HPDE6-E6E7 (cell line): ENCODE data around the gene P3H4.
"Not testable (repeated sequence)": the region's sequence is repeated elsewhere in the genome, so short reads cannot be mapped to it uniquely, and the experiment has no call there.

Source experiments
- DNase-seq: peaks from one replicate; pipeline ENCODE4 v3.0.0; 2011; ENCODE audit warnings: missing footprints; ENCODE audit errors: extremely low spot score

P3H4 gene

DNA sequence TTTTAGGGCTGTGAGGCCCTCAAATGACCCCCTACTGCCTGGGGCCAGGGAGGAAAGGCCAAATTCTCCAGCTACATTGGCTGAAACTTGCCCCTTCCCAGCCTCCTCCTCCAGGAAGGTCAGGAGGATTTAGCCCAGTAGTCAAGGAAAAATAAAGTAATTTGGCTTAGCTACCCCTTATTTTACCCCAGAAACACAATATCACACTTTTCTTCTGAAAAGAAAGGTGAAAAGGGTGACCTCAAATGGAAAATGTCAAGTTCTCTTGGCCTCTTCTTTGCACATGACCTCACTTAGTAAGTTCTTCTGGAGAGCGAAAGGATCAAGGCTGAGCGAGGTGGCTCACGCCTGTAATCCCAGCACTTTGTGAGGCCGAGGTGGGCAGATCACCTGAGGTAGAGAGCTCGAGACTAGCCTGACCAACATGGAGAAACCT is 17.2 kb downstream of the P3H4 start:
- DNase-seq: no peak

DNA sequence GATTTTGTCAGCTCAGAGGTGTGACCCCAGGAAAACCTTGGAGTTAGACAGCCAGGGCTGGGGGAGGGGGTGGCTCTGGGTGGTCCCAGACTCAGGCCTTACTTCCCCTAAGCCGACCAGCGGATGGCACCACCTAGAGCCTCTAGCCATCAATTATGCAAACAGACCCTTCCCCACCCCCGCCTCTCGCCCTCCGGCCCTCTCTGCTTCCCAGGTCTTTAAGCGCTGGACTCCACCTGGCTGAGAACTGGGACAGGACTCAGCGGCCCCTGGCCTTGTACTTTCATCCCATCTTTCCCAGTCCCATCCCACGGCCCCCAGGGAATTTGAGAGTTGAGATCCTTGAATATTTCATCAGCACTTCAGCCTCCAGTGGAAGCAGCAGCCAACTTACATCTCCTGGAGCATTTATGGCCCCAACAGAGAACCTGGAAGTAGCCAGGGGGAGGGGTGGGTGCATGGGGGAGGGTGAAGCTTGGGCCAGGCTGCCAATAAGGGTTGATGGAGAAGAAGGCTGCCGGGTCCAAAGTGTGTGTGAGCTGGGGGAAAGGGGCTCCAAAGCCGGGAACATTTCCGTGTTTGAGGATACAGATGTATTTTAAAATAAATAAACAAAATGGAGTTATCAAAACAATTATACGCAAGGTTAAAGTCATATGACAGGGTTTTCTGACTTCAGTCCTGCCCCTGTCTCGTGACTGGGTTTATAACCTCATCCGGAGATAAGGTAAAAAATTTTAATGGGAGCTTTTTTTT is 17.8 kb downstream of the P3H4 start:
- no peak for DNase-seq

DNA sequence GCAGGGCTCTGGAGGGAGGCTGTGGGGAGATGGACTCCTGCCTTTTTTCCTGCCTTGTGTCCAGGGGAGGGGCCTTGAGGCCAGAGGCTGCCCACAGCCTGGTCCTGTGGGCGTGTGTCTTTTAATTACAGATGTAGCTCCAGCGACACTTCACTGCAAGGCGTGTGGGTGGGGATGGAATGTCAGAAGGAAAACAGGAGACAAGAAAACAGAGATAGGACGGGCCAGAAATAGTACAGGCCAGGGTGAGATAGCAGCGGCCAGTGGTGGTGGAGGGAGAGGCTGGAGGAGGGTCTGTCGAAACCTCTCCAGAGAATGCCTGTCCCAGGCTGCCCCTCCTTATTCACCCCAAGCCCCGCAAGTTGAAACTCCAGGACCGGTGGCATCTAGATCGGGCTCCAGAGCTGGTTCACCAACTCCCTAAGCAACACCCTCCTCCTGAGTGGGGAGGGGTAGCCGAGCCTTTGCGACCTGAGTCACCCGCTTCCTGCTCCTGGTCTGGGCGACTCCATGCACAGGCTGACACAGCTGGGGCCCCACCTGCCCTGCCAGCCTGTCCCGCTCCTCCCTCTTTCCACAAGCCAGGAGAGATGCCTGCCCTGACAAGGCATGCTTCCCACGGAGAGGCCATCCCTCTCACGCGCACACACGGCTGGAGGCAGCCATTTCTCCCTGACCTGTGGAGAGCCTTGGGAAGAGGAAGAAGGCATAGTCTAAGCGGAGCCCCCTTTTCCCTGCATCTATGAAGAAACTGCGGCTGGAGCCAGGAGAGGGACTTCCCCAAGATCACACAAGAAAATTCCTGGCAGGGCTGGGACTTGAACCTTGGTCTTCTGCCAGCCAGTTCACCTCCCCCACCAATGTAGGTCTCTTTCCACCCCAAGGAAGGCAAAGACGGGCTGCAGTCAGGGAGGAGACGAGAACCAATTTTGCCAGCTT is 18.6 kb downstream of the P3H4 start:
- DNase-seq: peak; percentile 69

DNA sequence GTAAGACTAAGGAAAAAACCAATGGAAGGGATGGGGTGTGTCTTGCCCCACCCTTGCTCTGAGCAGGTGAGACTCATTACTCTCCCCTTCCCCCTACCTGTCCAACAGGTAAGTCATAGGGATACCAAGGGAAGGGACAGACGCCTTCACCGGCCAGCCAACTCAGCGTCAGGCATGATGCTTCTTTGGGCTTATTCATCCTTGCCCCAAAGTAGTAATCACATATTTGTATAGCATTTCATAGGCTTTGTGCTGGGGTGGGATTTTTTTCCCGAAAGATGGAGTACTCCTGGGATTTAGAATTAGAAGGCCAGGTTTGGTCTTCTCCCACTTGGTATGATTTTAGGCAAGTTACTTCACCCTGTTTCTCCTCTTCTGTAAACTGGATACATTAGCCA is 24.7 kb downstream of the P3H4 start:
- DNase-seq: peak; percentile 97

DNA sequence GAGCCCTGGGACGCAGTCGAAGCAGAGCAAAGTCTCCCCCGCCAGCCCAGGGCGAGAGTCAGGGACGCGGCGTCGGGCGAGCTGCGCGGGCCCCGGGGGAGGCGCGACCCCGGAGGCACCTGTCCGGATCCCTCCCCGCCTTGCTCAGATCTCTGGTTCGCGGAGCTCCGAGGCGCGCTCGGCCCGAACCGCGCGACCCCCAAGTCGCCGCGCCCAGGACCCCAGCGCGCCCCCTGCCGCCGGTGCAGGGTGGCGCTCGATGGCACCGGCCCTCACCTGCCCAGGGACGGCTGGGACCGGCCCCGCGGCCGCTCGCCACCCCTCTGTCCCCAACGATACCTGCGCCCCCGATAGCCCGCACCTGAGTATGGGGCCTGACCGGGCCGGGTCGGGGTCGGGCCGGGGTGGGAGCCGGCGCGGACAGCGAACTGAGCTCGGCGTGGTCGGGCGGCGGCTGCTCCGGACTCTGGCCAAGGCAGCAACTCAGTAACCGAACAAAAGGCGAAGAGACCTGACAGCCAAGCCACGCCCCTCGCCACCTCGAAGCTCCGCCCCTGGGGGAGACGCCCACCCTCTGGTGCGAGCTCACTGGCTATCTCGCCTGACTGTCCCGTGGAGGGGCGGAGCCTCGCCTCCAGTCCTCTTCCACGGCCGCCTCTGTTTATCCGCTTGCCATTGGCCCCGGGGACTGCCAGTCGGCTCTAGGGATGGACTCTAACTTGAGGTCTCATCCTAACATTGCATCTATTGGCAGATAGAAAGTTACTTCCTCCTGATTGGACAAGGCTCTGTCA is 25.3 kb downstream of the P3H4 start, which contains the start of gene JUP:
Gene JUP, minus strand, starts transcription at position 485 of the 794 bp plus-strand sequence. CDS start 14,857 bp downstream, outside the sequence.
- DNase-seq: no peak

DNA sequence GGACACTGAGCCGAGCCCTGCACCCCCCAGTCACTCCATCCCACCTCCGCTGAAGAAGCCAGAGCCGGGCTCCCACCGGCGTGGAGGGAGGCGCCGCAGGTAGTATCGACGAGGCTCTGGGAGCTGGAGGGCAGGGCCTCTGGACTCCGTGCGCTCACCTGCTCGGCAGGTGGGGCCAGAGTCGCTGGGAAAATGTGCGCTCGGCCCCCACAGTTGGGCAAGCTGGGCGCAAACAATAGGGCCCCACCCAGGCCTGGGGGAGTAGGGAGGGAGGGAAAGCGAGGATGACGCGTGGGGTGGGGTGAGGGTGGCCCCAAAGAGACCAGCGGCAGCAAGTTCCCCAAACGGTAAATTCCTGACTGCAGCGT is 25.9 kb downstream of the P3H4 start:
- peak; percentile 60 for DNase-seq

DNA sequence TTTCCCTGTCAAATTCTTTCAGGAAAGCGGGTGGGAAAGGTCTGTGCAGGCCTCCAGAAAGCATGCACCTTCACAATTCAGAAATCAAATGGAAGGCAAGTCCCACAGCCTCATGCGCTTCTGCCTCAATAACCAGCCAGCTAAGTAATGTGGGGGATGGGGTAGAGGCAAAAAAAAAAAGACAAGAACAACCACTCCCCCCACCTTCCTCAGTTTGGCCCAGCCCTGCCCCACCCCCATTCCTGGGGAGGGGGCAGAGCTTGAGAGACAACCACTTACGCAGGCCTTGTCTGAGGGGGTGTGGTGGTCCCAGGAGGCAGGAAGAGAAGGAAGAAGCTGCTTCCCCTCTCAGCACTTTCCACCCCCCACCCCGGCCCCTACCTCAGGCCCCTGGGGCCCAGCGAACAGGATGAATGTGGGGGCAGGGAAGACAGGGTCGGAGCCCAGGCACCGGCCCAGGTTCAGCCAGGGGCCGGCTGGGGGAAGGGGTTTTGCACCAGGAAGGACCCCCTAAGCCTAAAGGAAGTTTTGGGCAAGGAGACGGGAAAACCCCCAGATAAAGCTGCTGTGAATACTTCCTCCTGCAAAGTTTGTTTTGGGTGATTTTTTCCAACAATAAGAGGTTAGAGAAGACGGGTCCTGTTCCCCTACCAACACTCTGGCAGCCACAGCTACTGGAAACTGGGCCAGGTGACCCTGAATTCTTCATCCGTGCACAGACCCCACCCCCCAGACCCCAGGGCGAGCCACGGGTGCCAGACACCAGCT is 26.5 kb downstream of the P3H4 start:
- DNase-seq: no peak

DNA sequence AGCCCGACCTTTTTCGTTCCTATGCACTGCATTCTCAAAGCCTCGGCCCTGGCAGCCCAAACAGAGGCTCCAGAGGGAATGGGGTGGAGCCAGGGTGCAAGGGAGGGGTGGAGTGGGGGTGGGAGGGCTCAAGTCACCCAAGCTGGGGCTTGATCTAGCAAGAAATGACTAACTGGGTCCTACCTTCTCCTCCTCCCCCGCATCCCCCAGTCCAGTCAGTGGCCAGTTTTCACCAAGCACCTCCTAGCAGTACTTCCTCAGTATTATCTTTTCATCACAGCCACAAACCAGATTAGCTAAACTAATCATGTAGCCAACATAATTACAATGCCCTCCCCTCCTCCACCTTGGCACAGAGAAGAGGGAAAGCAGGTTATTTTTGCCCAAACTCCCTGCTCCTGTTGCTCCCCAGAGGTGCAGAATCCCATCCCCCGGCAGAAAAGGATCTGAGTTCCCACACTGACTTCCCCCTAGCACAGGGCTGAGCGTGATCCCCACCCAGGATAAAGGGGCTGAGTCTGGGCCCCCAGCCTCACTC is 27.5 kb downstream of the P3H4 start:
- DNase-seq: peak; percentile 72

DNA sequence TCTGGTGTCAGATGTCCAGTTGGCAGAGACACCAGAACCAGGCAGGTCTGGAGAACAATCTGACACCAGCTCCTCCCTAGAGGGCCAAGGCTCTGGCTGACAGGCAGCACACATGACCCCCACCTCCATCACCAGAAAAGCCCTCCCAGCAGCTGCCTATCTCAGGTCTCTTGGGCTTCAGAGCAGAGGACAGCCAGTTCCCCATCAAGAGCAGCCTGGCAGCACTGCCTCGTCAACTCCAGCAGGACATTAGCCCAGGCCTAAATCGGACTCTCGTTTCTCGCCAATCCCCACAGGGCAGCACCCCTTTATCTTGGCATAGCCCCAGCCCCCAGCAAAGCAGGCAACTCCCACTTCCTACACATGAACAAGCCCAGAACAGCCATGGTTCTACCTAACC is 29.6 kb downstream of the P3H4 start:
- DNase-seq: no peak

DNA sequence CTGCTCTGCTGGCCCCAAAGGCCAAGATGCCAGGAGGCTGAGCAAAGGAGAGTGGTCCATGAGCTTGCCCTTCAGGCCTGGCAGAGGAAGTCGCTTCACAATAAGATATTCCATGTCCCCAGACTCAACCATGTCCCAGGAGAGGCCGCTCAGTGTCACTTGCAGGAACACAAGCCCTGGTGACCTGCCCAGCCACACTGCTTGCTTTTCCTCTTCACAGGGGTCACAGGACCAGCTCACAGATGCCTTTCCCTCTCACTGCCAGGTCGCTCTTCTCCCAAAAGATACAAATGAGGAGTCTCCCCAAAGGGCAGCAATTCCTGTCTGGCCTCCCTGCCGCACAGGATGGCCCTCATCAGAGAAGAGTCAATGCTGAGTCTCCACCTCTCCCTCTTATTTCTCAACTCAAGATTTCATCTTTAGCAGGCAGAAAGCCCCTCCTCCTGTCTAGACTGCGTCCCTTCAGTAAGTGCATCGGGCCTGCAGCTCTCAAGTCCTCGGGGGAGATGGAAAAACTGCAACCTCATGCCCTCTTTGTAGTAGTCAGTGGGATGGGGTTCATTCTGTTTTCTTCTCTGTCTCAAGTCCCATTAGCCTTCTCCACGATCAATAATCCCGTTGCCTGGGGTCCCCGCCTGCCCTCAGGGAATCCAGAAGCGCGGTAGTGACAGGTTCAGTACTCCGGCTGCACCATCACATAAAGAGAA is 30.2 kb downstream of the P3H4 start:
- DNase-seq: no peak

DNA sequence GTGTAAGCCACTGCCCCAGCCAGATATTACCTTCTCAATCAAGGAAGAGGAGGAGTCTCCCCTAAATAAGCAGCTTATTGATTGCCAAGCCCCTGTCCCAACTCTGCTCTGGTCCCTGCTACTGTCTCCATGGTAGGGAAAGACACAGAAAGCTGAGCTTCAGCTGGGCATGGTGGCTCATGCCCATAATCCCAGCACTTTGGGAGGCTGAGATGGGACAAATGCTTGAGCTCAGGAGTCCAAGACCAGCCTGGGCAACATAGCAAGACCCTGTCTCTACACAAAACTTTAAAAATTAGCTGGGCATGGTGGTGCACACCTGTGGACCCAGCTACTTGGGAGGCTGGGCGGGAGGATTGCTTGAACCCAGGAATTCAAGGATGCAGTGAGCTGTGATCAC is 31.8 kb downstream of the P3H4 start:
- no peak for DNase-seq

DNA sequence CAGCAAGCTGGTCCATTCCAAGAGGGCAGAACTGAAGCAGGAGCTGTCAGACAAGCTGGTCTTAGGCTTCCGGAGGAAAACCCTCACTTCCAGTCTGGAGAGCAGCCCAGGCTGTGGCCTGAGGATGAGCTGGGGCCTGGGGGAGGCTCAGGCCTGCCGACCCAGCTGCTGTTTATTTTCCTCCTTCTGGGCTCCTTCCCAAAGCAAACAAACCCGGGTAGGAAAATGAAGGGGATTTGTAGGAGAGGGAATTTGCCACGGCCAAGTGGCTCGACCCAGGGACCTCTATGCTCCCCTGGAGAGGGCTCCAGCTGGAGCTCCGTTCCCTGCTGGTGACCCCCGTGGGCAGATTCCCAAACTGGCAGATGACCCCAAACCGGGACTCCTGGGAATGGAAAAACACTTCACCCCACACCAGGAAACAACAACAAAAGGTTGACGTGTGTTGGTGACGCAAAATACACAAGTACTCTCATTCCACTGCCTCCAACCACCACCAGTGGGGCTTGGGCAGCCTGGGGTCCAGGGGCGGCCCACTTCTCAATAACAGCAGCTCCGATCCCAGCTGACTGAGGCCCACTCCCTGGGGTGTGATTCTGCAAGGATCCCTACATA is 34.1 kb downstream of the P3H4 start:
- DNase-seq: no peak

DNA sequence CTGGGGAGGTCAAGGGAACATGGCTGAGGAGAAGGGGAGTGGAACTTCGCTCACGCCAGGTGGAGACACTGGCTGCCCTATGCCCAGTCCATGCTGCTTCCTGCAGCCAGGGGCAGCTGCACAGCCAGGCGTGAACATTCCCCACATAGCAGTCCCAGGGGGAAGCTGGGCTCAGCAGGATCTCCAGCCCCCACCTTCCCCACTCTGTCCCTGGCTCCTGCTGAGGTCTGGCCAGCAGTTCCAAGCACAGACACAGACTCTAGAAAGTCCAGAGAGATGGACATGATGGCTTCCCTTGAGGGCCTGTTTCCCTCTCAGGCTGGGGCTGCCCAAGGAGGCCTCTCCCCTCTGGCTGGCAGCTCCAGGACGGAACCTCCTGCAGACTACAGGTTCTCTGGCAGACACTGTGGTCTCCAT is 34.6 kb downstream of the P3H4 start:
- DNase-seq: no peak

DNA sequence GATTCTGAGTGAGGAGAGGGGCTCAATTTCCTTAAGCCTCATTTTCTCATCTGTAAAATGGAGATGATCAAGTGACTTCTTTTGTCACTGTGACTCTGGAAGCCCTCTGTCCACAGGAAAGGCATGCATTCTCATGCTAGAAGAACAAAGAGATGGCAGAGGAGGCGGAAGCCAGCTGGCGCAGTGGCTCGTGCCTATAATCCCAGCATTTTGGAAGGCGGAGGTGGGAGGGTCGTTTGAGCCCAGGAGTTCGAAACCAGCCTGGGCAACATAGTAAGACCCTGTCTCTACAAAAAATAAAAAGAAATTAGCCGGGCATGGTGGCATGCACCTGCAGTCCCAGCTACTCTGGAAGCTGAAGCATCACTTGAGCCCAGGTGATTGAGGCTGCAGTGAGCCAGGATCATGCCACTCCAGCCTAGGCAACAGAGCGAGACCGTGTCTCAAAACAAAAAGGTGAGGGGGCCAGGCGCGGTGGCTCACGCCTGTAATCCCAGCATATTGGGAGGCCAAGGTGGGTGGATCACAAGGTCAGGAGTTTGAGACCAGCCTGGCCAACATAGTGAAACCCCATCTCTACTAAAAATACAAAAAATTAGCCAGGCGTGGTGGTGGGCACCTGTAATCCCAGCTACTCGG is 35.4 kb downstream of the P3H4 start:
- not testable (repeated sequence) for DNase-seq

DNA sequence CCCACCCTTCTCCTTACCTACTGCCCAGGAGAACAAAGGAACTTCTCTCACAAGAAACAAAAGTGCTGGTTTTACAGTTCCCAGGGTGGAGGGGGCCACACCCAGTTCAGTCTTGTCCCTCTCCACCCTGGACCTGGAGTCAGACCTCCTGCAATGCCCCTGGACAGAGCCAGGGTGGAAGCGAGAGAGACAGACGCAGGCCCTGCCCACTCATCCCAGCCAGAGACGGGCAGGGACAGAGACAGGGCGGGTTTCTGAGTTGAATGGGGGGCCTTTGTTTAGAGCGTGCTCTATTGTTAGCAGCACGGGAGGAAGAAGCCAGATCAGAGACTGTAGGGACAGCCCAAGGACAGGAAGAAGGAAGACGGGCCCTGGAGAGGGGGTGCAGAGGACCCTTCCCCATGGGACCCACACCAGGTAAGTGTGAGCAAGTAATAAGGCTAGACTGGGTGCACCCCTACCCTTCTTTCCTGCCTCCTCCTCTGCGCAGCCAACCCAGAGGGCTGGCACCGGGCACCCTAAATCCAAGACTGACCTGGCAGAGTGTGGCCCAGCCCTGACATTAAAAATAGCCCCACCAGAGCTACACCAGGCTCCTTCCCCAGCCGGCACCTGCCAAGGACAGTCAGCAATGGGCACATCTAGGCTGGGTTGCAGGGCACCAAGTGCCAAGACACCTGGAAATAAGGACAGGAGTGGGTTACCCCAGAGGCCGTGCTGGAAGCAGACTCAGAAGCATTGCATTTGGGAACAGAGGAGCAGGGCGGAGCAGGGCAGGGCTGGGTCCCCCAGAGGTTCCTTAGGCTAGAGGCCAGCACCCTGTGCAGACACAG is 36.1 kb downstream of the P3H4 start:
- DNase-seq: peak; percentile 42

DNA sequence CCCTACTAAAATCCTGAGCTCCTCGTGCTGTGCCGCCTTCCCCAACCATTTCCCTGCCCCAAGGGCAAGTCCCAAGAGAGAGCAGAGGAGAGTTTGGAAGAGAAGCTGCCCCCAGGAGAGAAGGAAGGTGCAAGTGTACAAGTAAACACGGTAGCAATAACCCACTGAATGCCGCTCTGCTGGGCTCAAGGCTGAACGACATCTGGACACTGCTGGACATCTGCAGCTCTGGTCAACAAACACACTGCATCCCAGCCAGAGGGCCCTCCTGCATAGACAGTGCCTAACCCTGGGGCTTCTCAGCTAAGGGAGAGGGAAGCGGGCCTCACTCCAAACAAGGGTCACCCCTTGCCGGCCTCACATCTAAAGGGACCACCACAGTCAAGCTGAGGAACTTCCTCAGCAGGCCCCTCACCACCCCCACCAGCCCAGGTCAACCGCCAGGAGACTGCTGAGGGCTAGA is 38.0 kb downstream of the P3H4 start:
- DNase-seq: no peak

DNA sequence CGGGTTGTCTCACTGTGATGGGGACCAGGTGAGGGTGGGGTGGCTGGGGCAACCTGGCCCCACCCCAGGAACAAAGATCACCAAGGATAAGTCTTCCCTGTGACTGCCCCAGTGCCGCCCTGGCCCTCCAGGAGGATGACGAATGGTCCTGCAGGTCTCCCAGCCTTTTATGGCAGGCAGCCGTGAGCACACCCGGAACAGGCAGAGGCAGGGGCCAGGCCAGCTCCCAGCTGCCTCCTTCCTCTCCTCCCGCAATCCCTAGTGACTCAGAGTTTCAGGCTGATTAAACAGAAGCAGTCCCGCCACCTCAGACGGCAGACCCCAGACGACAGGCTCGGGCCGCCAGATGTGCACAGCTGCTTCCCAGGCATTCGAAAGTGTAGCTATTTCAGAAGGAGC is 38.6 kb downstream of the P3H4 start:
- peak; percentile 96 for DNase-seq

DNA sequence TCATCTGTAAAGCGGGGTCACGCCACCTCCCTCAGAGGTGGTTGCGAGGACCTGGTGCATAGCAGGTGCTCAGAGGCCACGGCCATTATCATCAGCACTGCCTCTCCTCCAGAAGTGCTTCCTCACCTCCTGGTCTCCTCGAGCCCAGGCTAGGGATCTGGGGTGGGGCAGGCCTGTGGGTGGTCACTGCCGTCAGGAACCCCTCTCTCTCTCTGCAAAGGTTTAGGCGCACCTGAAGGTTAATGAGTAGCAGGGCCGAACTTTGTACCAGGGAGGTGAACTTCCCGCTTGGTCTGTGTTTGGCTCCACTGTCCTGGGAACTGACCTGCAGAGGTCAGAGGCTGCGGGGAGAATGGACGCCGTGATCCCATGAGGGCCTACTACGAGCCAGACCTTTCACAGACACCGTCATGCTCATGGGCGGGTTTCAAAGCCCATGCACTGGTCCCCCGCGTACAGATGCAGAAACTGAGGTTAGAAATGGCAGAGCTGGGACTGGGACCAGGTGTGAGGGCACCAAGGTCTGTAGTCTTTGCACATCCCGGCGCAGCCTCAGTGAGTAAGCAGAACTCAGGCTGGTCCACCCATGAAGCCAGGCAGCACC is 39.1 kb downstream of the P3H4 start:
- DNase-seq: no peak
